ENCODE data around the gene FABP1.
A peak's percentile ranks its signal among the peaks of the same experiment; 100 is the strongest.

Gene FABP1

DNA sequence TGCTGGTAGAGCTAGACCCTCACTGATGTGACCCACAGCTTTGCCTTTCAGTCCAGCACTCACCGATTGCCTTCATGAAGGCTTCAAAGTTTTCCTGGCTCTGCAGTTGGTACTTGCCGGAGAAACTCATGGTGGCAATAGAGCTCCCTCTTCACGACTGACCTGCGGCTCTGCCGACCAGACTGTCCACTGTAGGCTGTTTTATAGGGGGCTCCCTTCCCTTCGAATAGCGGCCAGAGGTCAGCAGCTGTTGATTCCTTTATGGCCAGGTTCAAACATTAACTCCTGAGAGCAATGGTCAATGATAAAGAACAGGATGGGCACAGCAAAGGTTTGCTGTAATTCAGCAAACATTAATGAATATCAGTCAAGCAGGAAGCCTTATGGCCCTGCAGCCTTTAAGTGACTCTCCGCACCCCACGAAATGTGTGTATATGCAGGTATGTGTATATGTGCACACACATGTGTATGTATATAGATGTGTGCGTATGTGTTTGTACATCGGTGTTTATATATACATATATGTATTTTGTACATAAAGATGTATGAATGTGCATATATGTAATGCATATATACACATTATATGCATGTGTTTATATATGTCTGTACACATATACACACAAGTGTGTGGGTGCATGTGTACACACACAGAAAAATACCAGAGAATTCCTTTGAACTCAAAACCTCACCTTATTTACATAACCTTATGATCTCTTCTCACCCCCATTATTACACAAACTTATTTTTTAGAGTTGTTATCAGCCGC lies at the start of gene FABP1:
Gene FABP1 (minus strand): TSS at position 175 of the 766 bp plus-strand sequence. CDS start 45 bp downstream, at position 130.
- no peak for DNase-seq

GRCh38 chr2:88177556-88177955 lies 49.7 kb upstream of the FABP1 start:
- DNase-seq, result no peak

DNA sequence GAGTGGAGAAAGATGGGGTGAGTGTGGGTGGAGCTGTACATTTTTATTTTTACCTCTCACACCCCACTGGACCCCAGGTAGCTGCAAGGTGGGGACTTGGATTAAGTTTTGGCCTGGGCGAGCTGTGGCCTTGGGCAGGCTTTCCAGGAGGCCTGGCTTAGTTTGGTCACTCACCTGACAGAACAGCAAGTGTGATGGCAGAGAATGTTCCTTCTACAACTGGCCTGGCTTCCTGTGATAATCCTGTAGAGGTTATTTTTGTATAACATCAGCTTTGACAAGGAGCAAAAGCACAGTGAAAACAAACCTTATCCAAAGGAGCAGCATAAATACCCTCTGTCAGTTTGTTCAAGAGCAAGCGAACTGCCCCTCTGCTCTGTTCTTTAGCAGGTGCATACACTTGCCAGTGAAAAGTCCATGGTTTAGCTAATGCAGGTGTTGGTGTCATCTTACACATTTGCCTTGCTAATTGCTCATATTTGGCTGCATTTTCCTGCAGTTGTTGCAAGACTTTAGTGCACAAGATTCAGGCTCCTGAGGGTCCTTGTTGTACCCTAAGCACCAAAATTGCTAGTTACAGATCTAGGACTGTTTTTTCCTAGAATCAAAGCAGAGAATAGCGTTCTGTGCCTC lies 48.6 kb upstream of the FABP1 start:
- DNase-seq, result no peak

GRCh38 chr2:88172882-88173281 lies 45.0 kb upstream of the FABP1 start:
- no peak for DNase-seq

- DNase-seq, result no peak
These were observed 44.1 kb upstream of the FABP1 start for GRCh38 chr2:88171966-88172365.

DNA sequence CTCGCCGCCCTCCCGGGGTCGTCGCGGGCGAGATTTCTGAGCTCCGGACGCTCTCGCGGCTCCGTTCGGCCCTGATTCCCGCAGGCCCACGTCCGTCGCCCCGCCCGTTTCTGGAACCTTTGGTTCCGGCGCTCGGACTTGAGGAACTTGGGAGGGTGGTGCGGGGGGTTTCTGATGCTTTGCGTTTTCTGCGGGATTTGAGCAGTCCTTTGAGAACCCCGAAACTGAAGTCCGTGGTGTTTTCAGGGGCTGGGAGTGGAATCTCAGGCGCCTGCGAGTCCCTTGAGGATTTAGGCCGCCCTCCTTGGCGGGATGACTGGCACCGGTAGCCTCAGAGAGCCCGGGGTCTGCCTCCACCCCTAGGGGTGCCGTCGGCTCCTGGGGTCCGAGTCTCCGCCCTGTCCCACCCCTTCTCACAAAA lies 42.6 kb upstream of the FABP1 start:
- DNase-seq, result no peak

DNA sequence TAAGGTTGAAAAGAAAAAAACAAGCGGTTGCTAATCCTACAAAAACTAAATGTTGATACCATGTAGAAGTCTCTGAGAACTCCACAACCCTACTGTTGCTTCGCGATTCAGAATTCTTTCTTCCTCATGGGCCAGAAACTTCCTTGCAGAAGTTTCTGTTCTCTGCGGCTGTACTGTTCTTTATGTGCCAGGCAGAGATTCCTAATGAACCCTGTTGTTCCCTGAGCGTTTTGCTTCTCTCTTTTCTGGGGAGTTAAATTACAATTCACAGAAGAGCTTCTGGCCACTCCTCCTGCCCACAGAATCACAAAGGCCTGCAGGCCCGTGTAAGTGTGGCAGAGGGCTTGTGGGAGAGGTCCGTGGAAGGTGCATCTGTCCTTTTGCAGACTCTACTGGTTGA lies 40.5 kb upstream of the FABP1 start:
- no peak for DNase-seq

GRCh38 chr2:88167740-88168139 lies 39.9 kb upstream of the FABP1 start:
- no peak for DNase-seq

DNA sequence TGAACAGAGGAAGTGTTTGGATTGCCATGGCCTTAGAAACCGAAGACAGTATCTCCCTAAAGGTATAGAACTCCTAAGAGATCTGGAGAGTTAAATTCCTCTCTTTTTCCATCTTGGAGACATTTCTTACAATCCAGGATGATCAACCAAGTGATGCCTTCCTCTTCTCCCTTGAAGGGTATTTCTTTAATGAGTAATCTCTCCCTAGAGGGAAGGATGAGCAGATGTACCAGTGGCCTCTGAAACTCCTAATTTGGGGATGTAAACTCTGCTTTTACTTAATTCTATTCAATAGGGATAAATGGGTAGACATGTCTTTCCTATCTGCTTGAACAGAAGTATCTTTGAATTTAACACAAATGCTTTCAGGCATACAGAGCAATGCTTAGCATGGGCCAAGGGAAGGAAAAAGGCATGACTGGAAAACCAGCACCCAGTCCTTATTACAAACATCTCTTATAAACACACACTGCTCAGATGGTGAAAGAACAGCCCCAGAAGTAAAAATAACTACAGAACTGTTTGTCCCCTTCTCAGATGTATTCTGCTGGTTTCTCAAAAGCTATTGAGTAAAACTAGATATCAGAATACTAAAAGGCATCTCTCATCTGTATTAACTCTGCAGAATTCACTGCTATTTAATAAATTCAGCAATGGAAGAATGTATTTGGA lies 37.6 kb upstream of the FABP1 start:
- no peak for DNase-seq

GRCh38 chr2:88161446-88162244 lies 33.8 kb upstream of the FABP1 start:
- DNase-seq, result no peak

GRCh38 chr2:88160517-88160916 lies 32.7 kb upstream of the FABP1 start:
- no peak for DNase-seq

DNA sequence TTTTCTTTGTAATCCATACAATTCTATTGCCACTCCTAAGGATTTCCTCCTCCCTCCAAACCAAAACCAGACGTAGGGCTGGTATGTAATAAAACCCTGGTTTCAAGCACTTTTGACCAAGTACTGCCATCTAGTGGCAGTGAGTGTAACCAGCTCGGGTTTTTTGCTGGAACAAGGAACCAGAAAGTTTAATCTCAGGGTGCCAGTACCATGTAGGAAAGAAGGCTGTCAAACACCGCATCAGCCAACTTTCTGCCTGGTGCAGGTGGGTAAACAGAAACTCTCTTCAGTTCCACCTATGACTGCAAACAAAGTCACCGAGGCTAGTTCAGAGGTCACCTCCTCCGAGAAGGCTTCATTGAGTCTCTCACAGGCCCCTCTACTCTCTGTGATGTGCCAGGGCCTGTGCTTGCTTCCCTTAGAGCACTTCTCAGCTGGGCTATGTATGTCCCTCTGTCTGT lies 32.1 kb upstream of the FABP1 start:
- peak; percentile 53 to 65 for DNase-seq

- no peak for DNase-seq
These were observed 31.6 kb upstream of the FABP1 start for GRCh38 chr2:88159481-88159880.

- no peak for DNase-seq
These were observed 21.1 kb upstream of the FABP1 start for GRCh38 chr2:88148929-88149438.

- DNase-seq, result no peak
These were observed 19.3 kb upstream of the FABP1 start for GRCh38 chr2:88147145-88147544.

DNA sequence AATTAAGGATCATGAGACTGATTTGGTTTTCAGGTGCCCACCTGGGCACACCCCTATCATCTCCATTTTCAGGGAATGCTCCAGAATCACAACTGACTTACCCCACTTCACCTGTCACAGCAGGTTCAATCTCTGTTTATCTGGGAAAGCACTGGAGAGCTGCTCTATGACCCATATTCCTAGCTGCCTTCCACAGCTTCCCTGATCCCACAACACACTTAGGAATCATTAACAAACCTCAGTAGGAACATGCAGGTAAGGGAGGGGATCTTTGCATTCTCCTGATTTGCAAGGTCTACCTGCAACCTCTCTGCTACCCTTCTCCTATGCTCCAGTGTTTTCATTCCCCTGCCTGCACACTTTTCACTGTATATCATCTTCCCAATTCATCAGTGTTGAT lies 18.7 kb upstream of the FABP1 start:
- no peak for DNase-seq

DNA sequence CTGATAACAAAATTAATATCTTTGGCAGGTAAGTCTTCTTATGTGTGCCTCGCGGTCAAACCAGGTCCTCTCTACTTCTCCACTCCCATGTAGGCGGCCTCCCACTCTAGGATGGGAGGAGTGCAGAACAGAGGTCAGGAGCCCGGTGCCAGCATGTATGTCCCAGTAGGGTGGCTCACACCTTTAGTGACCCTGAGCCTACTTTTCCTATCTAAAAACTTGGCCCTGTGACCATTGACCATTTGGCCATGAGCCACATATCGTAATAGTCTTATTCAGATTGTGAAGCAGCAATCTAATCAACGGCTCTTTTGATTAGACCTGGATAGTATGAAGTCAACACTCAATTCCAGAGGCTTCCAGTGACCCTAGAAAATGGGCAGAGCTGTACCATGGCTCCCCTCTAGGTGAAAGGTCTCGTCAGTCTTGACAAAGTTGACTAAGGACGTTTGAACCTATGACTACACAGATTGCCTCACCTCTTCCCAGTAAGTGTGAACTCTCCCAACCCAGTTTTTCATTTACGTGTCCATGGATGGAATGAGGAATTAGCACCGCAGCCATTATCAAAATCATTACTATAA lies 17.1 kb upstream of the FABP1 start:
- DNase-seq, result no peak

DNA sequence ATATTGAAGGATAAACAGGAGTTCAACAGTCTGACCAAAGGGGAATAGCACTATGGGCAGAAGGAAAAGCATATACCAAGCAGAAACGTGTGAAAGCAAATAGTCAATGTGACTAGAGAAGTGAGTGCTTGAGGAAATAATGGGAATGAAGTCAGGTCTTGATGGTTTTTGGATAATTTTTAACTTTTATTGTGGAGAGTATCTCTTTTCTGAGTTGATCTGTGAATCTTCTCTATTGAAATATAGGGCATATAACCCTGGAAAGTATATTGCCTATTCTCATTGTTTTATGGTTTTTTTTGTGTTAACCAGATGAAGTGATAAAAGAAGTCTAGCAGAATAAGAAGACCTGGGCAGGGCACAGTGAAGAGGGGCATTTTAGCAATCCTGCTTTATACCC lies 16.4 kb upstream of the FABP1 start:
- DNase-seq, result no peak

DNA sequence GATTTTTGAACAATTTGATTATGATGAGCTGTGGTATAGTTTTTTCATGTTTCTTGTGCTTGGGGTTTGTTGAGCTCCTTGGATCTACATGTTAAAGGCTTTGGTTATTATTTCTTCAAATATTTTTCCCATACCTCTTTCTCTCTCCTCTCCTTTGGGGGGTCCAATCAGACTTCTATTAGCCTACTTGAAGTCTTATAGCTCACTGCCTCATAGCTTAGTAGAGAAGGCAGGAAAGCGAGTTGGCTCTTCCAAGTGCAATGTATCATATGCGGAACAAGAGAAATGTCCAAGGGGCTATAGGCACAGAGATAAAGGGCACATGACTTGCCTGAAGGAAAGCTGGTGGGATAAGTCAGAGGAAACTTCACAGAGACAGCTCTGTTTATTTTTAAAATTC lies 14.1 kb upstream of the FABP1 start:
- no peak for DNase-seq

DNA sequence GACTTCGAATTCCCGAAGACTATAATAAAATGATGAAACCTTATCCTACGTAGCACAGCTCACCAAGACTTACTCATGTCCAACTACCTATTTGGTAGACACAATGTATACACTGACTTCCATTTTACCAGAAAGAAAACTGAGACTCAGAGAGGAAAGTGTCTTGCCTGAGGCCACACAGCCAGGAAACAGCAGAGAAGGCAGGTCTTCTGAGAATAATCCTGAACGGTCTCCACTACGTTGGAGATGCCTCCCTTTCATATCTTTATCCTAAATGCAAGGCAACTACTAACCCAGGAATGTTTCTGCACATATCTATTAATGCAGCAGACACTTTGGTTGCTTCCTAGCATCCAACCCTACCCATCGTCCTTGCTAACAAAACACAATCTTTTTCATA lies 11.9 kb upstream of the FABP1 start:
- DNase-seq, result no peak

GRCh38 chr2:88139203-88139702 lies 11.4 kb upstream of the FABP1 start:
- no peak for DNase-seq

DNA sequence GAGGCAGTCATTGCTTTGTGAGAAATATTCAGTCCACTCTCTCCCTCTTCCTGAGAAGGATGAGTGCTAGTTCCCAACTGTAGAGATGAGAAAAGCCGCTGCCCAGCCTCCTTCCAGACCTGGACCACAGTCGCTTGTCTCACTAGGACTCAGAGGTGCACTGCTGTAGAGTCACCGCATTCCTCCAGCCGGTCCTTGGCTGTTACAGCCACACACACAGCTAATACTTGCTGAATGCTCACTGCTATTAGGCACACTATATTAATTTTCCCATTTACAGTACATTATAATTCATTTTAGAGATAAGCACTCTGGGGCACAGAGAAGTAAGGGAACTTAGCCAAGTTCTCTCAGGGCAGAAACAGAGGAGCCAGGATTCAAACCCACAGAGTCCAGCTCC lies 10.0 kb upstream of the FABP1 start:
- DNase-seq, result no peak
